Activated naive CD4-positive, alpha-beta T cell treated with anti-CD3 and anti-CD28 coated beads, Interleukin-2, amount 50 U/mL, for 72 hours (primary cell): ENCODE data around the gene UVRAG. TPM values are rescaled to one million over a fixed set of nuclear protein-coding genes. Genes with fewer than 3 reads are reported as not detected.

Source experiments
- ATAC-seq, 2 donors: fragments of 150-1000 bp; cut with Tn5 transposase; 2 replicates each; pipeline ENCODE4 v1.10.0; 2021; ENCODE audit warnings: mild to moderate bottlenecking in 2 of 2, moderate library complexity in 2 of 2
- DNase-seq, 2 donors: peaks; one replicate each; pipeline ENCODE4 v3.0.0; 2021 to 2022; ENCODE audit warnings: low spot score in 2 of 2
- H3K27ac Mint-ChIP-seq, 2 donors: one replicate each; pipeline ENCODE4 v1.8.0; 2022; ENCODE audit warnings: mild to moderate bottlenecking in 2 of 2, mixed read lengths in 2 of 2
- H3K36me3 Mint-ChIP-seq, 2 donors: one replicate each; pipeline ENCODE4 v1.8.0; 2022; ENCODE audit warnings: mixed read lengths in 2 of 2
- H3K9me3 Mint-ChIP-seq, 2 donors: one replicate each; pipeline ENCODE4 v1.8.0; 2022; ENCODE audit warnings: mixed read lengths in 2 of 2
- total RNA-seq, 2 donors: library from RNA; stranded (reverse); gene quantifications; one replicate each; pipeline ENCODE4 v1.2.3, GENCODE V29; 2022

The UVRAG gene
- total RNA-seq, 2 donors from 2014 or later: 19.9 to 22.4 TPM

GRCh38 chr11:76023236-76024068, 208.4 kb downstream of the UVRAG start:
- H3K9me3 Mint-ChIP-seq: peaks cover 0 to 8% of the 10 kb centered on the region in 2 donors
- ATAC-seq (no peak), DNase-seq (no peak)
- H3K27ac Mint-ChIP-seq: no peak overlapping the region
- H3K36me3 Mint-ChIP-seq: peaks cover 17 to 19% of the 10 kb centered on the region in 2 donors

- H3K9me3 Mint-ChIP-seq: no peaks in the 10 kb centered on the region
- DNase-seq: no peak
- H3K27ac Mint-ChIP-seq: no peak overlapping the region
- no peak for ATAC-seq
- peaks cover 8 to 16% of the 10 kb centered on the region in 2 donors for H3K36me3 Mint-ChIP-seq
Observed at GRCh38 chr11:76025068-76025467, 210.1 kb downstream of the UVRAG start.

GRCh38 chr11:76025817-76026216, 210.8 kb downstream of the UVRAG start:
- DNase-seq (no peak), ATAC-seq (no peak)
- H3K27ac Mint-ChIP-seq: no peak overlapping the region
- peaks cover 8 to 16% of the 10 kb centered on the region in 2 donors for H3K36me3 Mint-ChIP-seq
- no peaks in the 10 kb centered on the region for H3K9me3 Mint-ChIP-seq

- Mint-ChIP-seq H3K9me3 (no peaks in the 10 kb centered on the region), H3K36me3 (peaks cover 8 to 16% of the 10 kb centered on the region in 2 donors), H3K27ac (no peak overlapping the region)
- DNase-seq (no peak), ATAC-seq (no peak)
Observed at GRCh38 chr11:76026281-76026680, 211.3 kb downstream of the UVRAG start.

GRCh38 chr11:76026862-76027261, 211.9 kb downstream of the UVRAG start:
- no peak for DNase-seq
- Mint-ChIP-seq H3K27ac (no peak overlapping the region), H3K36me3 (peaks cover 8 to 16% of the 10 kb centered on the region in 2 donors), H3K9me3 (no peaks in the 10 kb centered on the region)
- ATAC-seq: no peak

GRCh38 chr11:76030286-76030685, 215.3 kb downstream of the UVRAG start:
- Mint-ChIP-seq H3K9me3 (no peaks in the 10 kb centered on the region), H3K36me3 (peaks cover 8 to 11% of the 10 kb centered on the region in 2 donors), H3K27ac (no peak overlapping the region)
- DNase-seq (no peak), ATAC-seq (no peak)

GRCh38 chr11:76030968-76031590, 216.1 kb downstream of the UVRAG start:
- Mint-ChIP-seq H3K9me3 (no peaks in the 10 kb centered on the region), H3K27ac (no peak overlapping the region), H3K36me3 (peaks cover 8 to 11% of the 10 kb centered on the region in 2 donors)
- DNase-seq (no peak), ATAC-seq (no peak)

- ATAC-seq: no peak
- Mint-ChIP-seq H3K9me3 (no peaks in the 10 kb centered on the region), H3K36me3 (peaks cover 0 to 6% of the 10 kb centered on the region in 2 donors)
Observed at GRCh38 chr11:76033699-76034098, 218.7 kb downstream of the UVRAG start.

GRCh38 chr11:76035020-76035419, 220.0 kb downstream of the UVRAG start:
- H3K9me3 Mint-ChIP-seq: no peaks in the 10 kb centered on the region
- H3K36me3 Mint-ChIP-seq: no peaks in the 10 kb centered on the region

More at GRCh38 chr11:76033699-76034098, 218.7 kb downstream of the UVRAG start:
- H3K27ac Mint-ChIP-seq: no peak overlapping the region
- no peak for DNase-seq

GRCh38 chr11:76038608-76039007, 223.6 kb downstream of the UVRAG start:
- Mint-ChIP-seq H3K27ac (no peak overlapping the region), H3K36me3 (peaks cover 0 to 6% of the 10 kb centered on the region in 2 donors), H3K9me3 (no peaks in the 10 kb centered on the region)
- DNase-seq (no peak), ATAC-seq (no peak)

More at GRCh38 chr11:76035020-76035419, 220.0 kb downstream of the UVRAG start:
- no peak for ATAC-seq
- no peak for DNase-seq
- no peak overlapping the region for H3K27ac Mint-ChIP-seq

GRCh38 chr11:76041208-76041607, 226.2 kb downstream of the UVRAG start:
- peaks cover 6 to 25% of the 10 kb centered on the region in 2 donors for H3K36me3 Mint-ChIP-seq
- DNase-seq (no peak), ATAC-seq (no peak)
- H3K9me3 Mint-ChIP-seq: peaks cover 6 to 10% of the 10 kb centered on the region in 2 donors
- no peak overlapping the region for H3K27ac Mint-ChIP-seq

- peaks cover 12 to 20% of the 10 kb centered on the region in 2 donors for H3K9me3 Mint-ChIP-seq
- H3K27ac Mint-ChIP-seq: no peak overlapping the region
- peaks cover 30 to 38% of the 10 kb centered on the region in 2 donors for H3K36me3 Mint-ChIP-seq
- DNase-seq (no peak), ATAC-seq (no peak)
Observed at GRCh38 chr11:76044750-76045320, 229.8 kb downstream of the UVRAG start.

GRCh38 chr11:76047231-76047630, 232.2 kb downstream of the UVRAG start:
- no peak for DNase-seq
- peaks cover 12 to 20% of the 10 kb centered on the region in 2 donors for H3K9me3 Mint-ChIP-seq
- peaks cover 30 to 36% of the 10 kb centered on the region in 2 donors for H3K36me3 Mint-ChIP-seq
- ATAC-seq: no peak
- no peak overlapping the region for H3K27ac Mint-ChIP-seq

- H3K36me3 Mint-ChIP-seq: peaks cover 30 to 36% of the 10 kb centered on the region in 2 donors
- DNase-seq: no peak
- no peak overlapping the region for H3K27ac Mint-ChIP-seq
- ATAC-seq: no peak
- H3K9me3 Mint-ChIP-seq: peaks cover 12 to 20% of the 10 kb centered on the region in 2 donors
Observed at GRCh38 chr11:76047766-76048165, 232.8 kb downstream of the UVRAG start.

- H3K27ac Mint-ChIP-seq: no peak overlapping the region
- H3K36me3 Mint-ChIP-seq: peaks cover 30 to 34% of the 10 kb centered on the region in 2 donors
- ATAC-seq (no peak), DNase-seq (peak in 1 of 2 donors; percentile 14)
- peaks cover 12 to 20% of the 10 kb centered on the region in 2 donors for H3K9me3 Mint-ChIP-seq
Observed at GRCh38 chr11:76048763-76049162, 233.8 kb downstream of the UVRAG start.

- peaks cover 16 to 20% of the 10 kb centered on the region in 2 donors for H3K9me3 Mint-ChIP-seq
- ATAC-seq: no peak
- H3K27ac Mint-ChIP-seq: no peak overlapping the region
- peaks cover 33 to 34% of the 10 kb centered on the region in 2 donors for H3K36me3 Mint-ChIP-seq
- DNase-seq: no peak
Observed at GRCh38 chr11:76049511-76049910, 234.5 kb downstream of the UVRAG start.

- Mint-ChIP-seq H3K9me3 (peaks cover 5 to 13% of the 10 kb centered on the region in 2 donors), H3K36me3 (peaks cover 25 to 29% of the 10 kb centered on the region in 2 donors), H3K27ac (no peak overlapping the region)
- DNase-seq (no peak), ATAC-seq (no peak)
Observed at GRCh38 chr11:76051937-76052336, 236.9 kb downstream of the UVRAG start.
